ENCODE measurements around the gene CAP2.

DNA sequence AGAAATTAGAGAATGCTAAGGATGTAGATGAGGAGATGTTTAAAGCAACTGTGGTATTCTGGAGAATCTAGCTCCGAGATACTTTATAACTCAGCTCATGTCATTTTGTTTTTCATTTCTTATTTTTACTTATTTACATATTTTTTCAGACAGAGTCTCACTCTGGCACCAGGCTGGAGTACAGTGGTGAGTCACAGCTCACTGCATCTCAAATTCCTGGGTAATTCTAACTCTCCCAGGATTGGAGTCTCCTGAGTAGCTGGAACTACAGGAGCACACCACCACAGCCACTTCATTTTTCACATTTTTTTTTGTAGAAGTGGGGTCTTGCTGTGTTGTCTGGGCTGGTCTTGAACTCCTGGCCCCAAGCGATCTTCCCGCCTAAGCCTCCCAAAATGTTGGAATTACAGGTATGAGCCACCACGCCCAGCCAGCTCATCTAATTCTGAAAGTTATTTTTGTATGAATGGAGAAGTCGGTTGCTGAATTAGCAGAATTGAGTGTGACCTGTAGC is 112.4 kb downstream of the CAP2 start:
- TF ChIP-seq, protein P1, sequence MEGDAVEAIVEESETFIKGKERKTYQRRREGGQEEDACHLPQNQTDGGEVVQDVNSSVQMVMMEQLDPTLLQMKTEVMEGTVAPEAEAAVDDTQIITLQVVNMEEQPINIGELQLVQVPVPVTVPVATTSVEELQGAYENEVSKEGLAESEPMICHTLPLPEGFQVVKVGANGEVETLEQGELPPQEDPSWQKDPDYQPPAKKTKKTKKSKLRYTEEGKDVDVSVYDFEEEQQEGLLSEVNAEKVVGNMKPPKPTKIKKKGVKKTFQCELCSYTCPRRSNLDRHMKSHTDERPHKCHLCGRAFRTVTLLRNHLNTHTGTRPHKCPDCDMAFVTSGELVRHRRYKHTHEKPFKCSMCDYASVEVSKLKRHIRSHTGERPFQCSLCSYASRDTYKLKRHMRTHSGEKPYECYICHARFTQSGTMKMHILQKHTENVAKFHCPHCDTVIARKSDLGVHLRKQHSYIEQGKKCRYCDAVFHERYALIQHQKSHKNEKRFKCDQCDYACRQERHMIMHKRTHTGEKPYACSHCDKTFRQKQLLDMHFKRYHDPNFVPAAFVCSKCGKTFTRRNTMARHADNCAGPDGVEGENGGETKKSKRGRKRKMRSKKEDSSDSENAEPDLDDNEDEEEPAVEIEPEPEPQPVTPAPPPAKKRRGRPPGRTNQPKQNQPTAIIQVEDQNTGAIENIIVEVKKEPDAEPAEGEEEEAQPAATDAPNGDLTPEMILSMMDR (IDR thresholded peaks at IDR 0.05), result no peak
- no peak for TF ChIP-seq POLR2A (IDR thresholded peaks at IDR 0.05)

Data from uterus (tissue), 2 donors.